Stimulated activated CD8-positive, alpha-beta memory T cell treated with anti-CD3 and anti-CD28 coated beads, Interleukin-12 subunit alpha, Interleukin-12 subunit beta, amount 100 ng/mL, for 1 hour (primary cell): ENCODE measurements around the gene GAGE10.
"Not testable (repeated sequence)": the region's sequence is repeated elsewhere in the genome, so short reads cannot be mapped to it uniquely, and the experiment has no call there.

Experiments used
- DNase-seq: peaks from one replicate; pipeline ENCODE4 v3.0.0-alpha.2; 2020; ENCODE audit warnings: low read depth

The GAGE10 gene

GRCh38 chrX:49323735-49324134, 20.3 kb downstream of the GAGE10 start:
- DNase-seq: not testable (repeated sequence)

- not testable (repeated sequence) for DNase-seq
These were observed 27.0 kb downstream of the GAGE10 start for GRCh38 chrX:49330421-49330820.

GRCh38 chrX:49331282-49331681, 27.8 kb downstream of the GAGE10 start, which contains the start of gene GAGE13:
GAGE13 (plus strand) TSS chrX:49331582; CDS start chrX:49332738, 1,156 bp downstream.
- not testable (repeated sequence) for DNase-seq

GRCh38 chrX:49331841-49332240, 28.4 kb downstream of the GAGE10 start:
- not testable (repeated sequence) for DNase-seq

GRCh38 chrX:49341449-49341848, 38.0 kb downstream of the GAGE10 start:
- DNase-seq: not testable (repeated sequence)

- DNase-seq: not testable (repeated sequence)
These were observed 41.2 kb downstream of the GAGE10 start for GRCh38 chrX:49344496-49345175.

GRCh38 chrX:49345402-49345801, 42.0 kb downstream of the GAGE10 start:
- not testable (repeated sequence) for DNase-seq

GRCh38 chrX:49346150-49346549, 42.7 kb downstream of the GAGE10 start:
- DNase-seq: not testable (repeated sequence)
